GM19043 (cell line): Measurements from ENCODE around the gene PITPNC1.
"Not testable (repeated sequence)": the region's sequence is repeated elsewhere in the genome, so short reads cannot be mapped to it uniquely, and the experiment has no call there.

Source experiments
- ATAC-seq: cut with Tn5 transposase; IDR thresholded peaks from one replicate; pipeline ENCODE4 v1.9.1; 2021; ENCODE audit warnings: low read depth; ENCODE audit not compliant: unreplicated experiment

The PITPNC1 gene

GRCh38 chr17:67452681-67453554 is 75.8 kb downstream of the PITPNC1 start:
- no peak for ATAC-seq

- ATAC-seq: no peak
These were observed 79.0 kb downstream of the PITPNC1 start for GRCh38 chr17:67456103-67456502.

- no peak for ATAC-seq
These were observed 79.8 kb downstream of the PITPNC1 start for GRCh38 chr17:67456889-67457288.

GRCh38 chr17:67458203-67458602 is 81.1 kb downstream of the PITPNC1 start:
- no peak for ATAC-seq

GRCh38 chr17:67459985-67460384 is 82.9 kb downstream of the PITPNC1 start:
- ATAC-seq: no peak

GRCh38 chr17:67461228-67461780 is 84.2 kb downstream of the PITPNC1 start:
- ATAC-seq: no peak

- ATAC-seq: no peak
These were observed 84.8 kb downstream of the PITPNC1 start for GRCh38 chr17:67461876-67462275.

GRCh38 chr17:67466251-67466796 is 89.2 kb downstream of the PITPNC1 start:
- no peak for ATAC-seq

- ATAC-seq: peak; percentile 49
These were observed 90.7 kb downstream of the PITPNC1 start for GRCh38 chr17:67467500-67468455.

- no peak for ATAC-seq
These were observed 92.3 kb downstream of the PITPNC1 start for GRCh38 chr17:67469208-67469980.

GRCh38 chr17:67470163-67470562 is 93.1 kb downstream of the PITPNC1 start:
- ATAC-seq: no peak

- no peak for ATAC-seq
These were observed 94.0 kb downstream of the PITPNC1 start for GRCh38 chr17:67471118-67471517.

- not testable (repeated sequence) for ATAC-seq
These were observed 95.5 kb downstream of the PITPNC1 start for GRCh38 chr17:67472606-67473005.

- no peak for ATAC-seq
These were observed 97.1 kb downstream of the PITPNC1 start for GRCh38 chr17:67474081-67474661.

GRCh38 chr17:67475161-67475937 is 98.3 kb downstream of the PITPNC1 start:
- ATAC-seq: no peak

- ATAC-seq: no peak
These were observed 99.8 kb downstream of the PITPNC1 start for GRCh38 chr17:67476787-67477335.

- ATAC-seq: no peak
These were observed 100.6 kb downstream of the PITPNC1 start for GRCh38 chr17:67477687-67478086.

- ATAC-seq: no peak
These were observed 101.4 kb downstream of the PITPNC1 start for GRCh38 chr17:67478401-67479041.
